Measurements from ENCODE around the gene CMTM5.

CMTM5 gene

GRCh38 chr14:23358553-23359166 lies 18.2 kb upstream of the CMTM5 start:
- DNase-seq, result no peak

GRCh38 chr14:23359167-23359626 lies 17.6 kb upstream of the CMTM5 start:
- DNase-seq, result no peak

DNA sequence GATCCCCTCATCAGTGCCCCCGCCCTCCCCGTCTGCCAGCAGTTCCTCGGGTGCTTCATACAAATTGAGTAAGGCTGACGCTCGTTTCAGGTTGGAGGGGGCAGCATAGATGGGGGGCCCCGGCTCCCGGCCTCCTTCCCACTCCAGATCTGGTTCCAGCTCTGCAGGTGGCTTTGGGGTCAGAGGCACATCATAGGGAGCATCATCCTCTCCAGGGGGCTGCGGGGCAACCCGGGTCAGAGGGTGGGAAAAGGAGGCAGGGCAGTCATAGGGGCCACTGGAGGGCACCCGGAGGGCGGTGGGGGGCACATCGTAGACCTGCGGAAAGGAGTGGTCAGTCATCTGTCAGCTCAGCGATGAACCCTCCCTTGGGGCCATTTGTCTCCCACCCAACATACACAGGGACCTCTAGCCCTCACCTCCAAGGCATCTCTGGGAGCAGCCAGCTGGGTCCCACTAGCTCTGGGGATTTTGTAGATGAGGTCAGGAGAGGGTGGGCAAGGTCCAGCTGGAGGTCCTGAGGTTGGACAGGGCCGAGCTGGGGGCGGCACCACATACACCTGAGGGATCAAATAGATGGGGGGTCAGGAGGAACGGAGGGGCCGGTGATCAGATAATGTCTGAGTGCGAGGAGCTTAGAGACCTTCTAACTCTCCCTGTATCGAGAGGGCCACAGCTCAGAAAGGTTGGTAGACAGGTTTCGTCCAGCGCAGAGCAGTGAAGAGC lies 17.0 kb upstream of the CMTM5 start:
- no peak for DNase-seq

- no peak for DNase-seq
These were observed 16.4 kb upstream of the CMTM5 start for GRCh38 chr14:23360496-23360895.

DNA sequence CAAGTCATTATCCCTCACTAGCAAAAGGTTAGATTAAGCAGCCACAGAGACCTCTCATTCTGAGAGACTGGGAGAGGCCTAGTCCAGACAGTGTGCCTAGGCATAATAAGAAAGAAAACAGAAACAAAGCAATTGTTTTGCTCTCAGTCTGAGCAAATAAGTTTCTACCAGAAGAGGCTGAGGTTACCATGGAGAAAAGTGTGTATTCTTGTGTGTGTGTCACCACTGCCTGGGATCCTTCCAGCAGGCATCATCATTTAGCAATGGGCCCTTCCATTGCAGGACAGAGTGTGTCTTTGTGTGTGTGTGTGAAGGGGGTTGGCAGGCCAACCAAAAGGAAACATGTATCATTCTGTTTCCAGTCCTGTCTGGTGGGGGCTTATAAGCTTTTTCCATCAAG lies 15.5 kb upstream of the CMTM5 start:
- DNase-seq, result no peak

DNA sequence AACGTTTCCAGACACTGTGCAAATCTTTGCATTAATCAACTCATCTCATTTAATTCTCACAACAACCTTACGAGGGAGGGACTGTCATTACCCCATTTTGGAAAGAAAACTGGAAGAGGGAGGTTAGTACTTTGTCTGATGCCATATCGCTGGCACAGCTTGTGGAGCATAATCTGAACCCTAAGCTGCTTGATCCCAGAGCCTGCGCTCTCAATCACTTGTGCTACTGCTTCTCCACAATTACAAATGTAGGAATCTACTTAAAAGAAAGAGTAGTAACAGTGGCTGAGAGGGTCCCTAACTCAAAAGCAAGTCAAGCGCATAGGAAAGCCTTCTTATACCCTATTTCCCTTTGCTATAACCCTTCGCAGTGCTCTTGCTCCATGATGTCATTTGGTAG lies 15.1 kb upstream of the CMTM5 start:
- no peak for DNase-seq

- DNase-seq, result no peak
These were observed 14.6 kb upstream of the CMTM5 start for GRCh38 chr14:23362200-23362599.

GRCh38 chr14:23364164-23365035 lies 12.4 kb upstream of the CMTM5 start:
- no peak for DNase-seq

GRCh38 chr14:23365036-23365731 lies 11.7 kb upstream of the CMTM5 start, which contains the start of gene EFS:
EFS (minus strand) TSS chr14:23365172; CDS start chr14:23365025, 147 bp downstream.
- DNase-seq, result no peak

GRCh38 chr14:23365732-23366425 lies 11.0 kb upstream of the CMTM5 start:
- no peak for DNase-seq

GRCh38 chr14:23366426-23366921 lies 10.4 kb upstream of the CMTM5 start:
- DNase-seq, result no peak

DNA sequence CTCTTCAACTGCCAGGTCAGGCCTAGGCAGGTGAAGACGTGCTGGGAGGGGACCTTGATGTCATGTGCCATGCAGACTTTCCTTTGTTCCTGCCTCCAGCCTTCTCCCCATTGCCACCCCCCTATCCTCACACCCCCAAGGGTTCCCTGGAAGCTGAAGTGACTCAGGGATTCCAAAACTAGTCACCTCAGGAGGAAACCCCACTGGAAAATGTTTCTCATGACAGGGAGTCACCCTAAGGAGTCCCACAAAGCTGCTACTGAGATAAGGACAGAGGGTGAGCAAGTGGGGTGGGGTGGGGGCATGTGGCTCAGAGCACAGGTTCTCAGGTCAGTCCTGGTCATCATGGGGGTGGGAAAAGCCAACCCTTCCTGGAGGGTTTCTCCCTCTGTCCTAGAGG lies 6.6 kb upstream of the CMTM5 start:
- no peak for DNase-seq

- no peak for DNase-seq
These were observed 5.0 kb upstream of the CMTM5 start for GRCh38 chr14:23371865-23372264.

- DNase-seq, result no peak
These were observed 4.3 kb upstream of the CMTM5 start, which contains the start of gene IL25 for GRCh38 chr14:23372509-23372908. IL25 (plus strand) TSS chr14:23372809.

GRCh38 chr14:23373041-23373440 lies 3.8 kb upstream of the CMTM5 start:
- DNase-seq, result no peak

DNA sequence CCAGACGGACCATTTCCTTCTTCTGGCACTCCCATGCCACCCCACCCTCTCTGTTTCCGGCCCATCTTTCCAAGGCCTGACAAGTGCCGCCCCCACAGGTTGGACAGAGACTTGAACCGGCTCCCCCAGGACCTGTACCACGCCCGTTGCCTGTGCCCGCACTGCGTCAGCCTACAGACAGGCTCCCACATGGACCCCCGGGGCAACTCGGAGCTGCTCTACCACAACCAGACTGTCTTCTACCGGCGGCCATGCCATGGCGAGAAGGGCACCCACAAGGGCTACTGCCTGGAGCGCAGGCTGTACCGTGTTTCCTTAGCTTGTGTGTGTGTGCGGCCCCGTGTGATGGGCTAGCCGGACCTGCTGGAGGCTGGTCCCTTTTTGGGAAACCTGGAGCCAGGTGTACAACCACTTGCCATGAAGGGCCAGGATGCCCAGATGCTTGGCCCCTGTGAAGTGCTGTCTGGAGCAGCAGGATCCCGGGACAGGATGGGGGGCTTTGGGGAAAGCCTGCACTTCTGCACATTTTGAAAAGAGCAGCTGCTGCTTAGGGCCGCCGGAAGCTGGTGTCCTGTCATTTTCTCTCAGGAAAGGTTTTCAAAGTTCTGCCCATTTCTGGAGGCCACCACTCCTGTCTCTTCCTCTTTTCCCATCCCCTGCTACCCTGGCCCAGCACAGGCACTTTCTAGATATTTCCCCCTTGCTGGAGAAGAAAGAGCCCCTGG lies 1.2 kb upstream of the CMTM5 start:
- no peak for DNase-seq

GRCh38 chr14:23377198-23377550 lies 328 bp downstream of the CMTM5 start:
- DNase-seq, result no peak

GRCh38 chr14:23377573-23378563 lies 1.0 kb downstream of the CMTM5 start:
- no peak for DNase-seq

DNA sequence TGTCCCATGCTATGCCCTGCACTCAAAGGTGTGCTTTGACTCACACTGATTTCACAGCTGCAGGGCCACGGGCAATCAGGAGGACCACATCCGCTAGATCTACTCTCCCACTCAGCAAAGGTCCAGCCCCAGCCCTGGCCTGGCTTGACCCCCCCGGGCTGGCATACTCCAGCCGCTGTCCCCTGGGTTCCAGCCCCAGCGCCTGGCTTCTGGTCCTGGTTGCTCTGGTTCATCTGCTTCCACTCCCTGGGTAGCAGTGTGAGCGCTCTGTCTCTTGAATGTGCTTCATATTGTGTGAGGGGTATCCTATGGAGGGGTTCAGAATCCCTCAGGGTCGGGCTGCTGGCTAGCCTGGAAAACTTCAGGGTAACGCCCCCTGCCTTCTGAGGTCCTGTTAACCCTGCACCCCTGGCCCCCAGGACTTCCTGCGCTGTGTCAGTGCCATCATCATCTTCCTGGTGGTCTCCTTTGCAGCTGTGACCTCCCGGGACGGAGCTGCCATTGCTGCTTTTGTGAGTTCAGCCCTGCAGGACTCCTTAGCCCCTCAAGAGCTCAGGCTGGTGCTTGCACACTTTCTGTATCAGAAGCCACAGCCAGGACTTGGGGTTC lies 1.9 kb downstream of the CMTM5 start:
- DNase-seq, result no peak
